Spleen (tissue), 11 donors: ENCODE data around the gene TMEM273. TPM values are rescaled to one million over a fixed set of nuclear protein-coding genes. Genes with fewer than 3 reads are reported as not detected.

Source experiments
- DNase-seq: peaks from one replicate; pipeline ENCODE4 v3.0.0-alpha.2; 2020
- H3K27ac ChIP-seq, 8 donors: fragments of 200-600 bp; sonication (generic) in 7 of 8; 1 replicate in 4 of 8; 2 replicates in 4 of 8; pipeline versions ENCODE4 v1.5.0 to v1.8.0; 2016 to 2021; ENCODE audit warnings: inconsistent platforms in 4 of 8, mild to moderate bottlenecking in 4 of 8, moderate library complexity in 1 of 8
- H3K27me3 ChIP-seq, 7 donors: fragments of 200-600 bp; sonication (generic) in 6 of 7; replicated peaks in 1 of 7; 1 replicate in 4 of 7; 2 replicates in 3 of 7; pipeline versions ENCODE4 v1.5.0 to v1.8.0; 2016 to 2021; ENCODE audit warnings: inconsistent platforms in 3 of 7, mild to moderate bottlenecking in 1 of 7
- H3K36me3 ChIP-seq, 6 donors: fragments of 200-600 bp; sonication (generic) in 5 of 6; 1 replicate in 4 of 6; 2 replicates in 2 of 6; pipeline versions ENCODE4 v1.5.0 to v1.8.0; 2016 to 2021; ENCODE audit warnings: inconsistent platforms in 2 of 6
- H3K4me1 ChIP-seq, 6 donors: fragments of 200-600 bp; sonication (generic) in 5 of 6; 1 replicate in 3 of 6; 2 replicates in 3 of 6; pipeline versions ENCODE4 v1.5.0 to v1.8.0; 2016 to 2021; ENCODE audit warnings: inconsistent platforms in 3 of 6
- H3K4me3 ChIP-seq, 8 donors: fragments of 200-600 bp; sonication (generic) in 7 of 8; 1 replicate in 4 of 8; 2 replicates in 4 of 8; pipeline versions ENCODE4 v1.5.0 to v1.8.0; 2016 to 2021; ENCODE audit warnings: inconsistent platforms in 4 of 8, mild to moderate bottlenecking in 4 of 8, moderate library complexity in 2 of 8
- H3K9me3 ChIP-seq, 8 donors: fragments of 200-600 bp; sonication (generic) in 7 of 8; 1 replicate in 4 of 8; 2 replicates in 4 of 8; pipeline versions ENCODE4 v1.5.0 to v1.8.0; 2016 to 2021; ENCODE audit warnings: inconsistent platforms in 4 of 8
- POLR2A ChIP-seq, 3 donors: fragments of 450-650 bp; IDR thresholded peaks; one replicate each; pipeline ENCODE4 v1.5.1; 2017; ENCODE audit warnings: antibody characterized with exemption in 3 of 3, mild to moderate bottlenecking in 1 of 3
- POLR2AphosphoS5 ChIP-seq, 3 donors: sonication (generic); formaldehyde crosslinking; IDR thresholded peaks; one replicate each; pipeline ENCODE4 v1.5.1; 2017; ENCODE audit warnings: antibody characterized with exemption in 3 of 3
- WGBS, 5 donors: extraction: QIAGEN DNeasy Blood & Tissue Kit in 3 of 5; methylation state at CpG; one replicate each; pipeline versions ENCODE4 v1.1.5 to v1.1.7; 2013 to 2018; 5-methylcytosine and 5-hydroxymethylcytosine counted together
- intact Hi-C: fragments of 100-400 bp; cut with DNase I; formaldehyde crosslinking; loops from one replicate; pipeline ENCODE4 v1.15.0; 2023; ENCODE audit warnings: low total_unique reads
- polyA plus RNA-seq, 3 donors: library from polyadenylated mRNA; stranded (reverse); fragments of 200-250 nt; gene quantifications; one replicate each; pipeline ENCODE4 v1.2.1, GENCODE V29; 2013
- total RNA-seq, 7 donors: library from RNA; depleted of rRNA in 3 of 7; stranded (reverse); fragments of >200 nt in 3 of 7; fragmentation: NEBNext Ultra II Directional in 4 of 7; extraction: Animal tissue kit (Norgen Biotek cat#: 25700) in 4 of 7; gene quantifications; one replicate each; pipeline versions ENCODE4 v1.1.0 to v1.2.1, GENCODE V29; 2016 to 2021
- TF ChIP-seq, protein P1 (sequence below), 11 experiments: fragments of 200-600 bp in 7 of 11; fragments of 450-650 bp in 4 of 11; sonication (generic) in 4 of 11; IDR thresholded peaks in 8 of 11; conservative IDR thresholded peaks in 3 of 11; 1 replicate in 7 of 11; 2 replicates in 4 of 11; pipeline versions ENCODE4 v1.4.0 to v1.8.0; 2016 to 2021; ENCODE audit warnings: antibody characterized with exemption in 11 of 11, inconsistent platforms in 4 of 11, mild to moderate bottlenecking in 1 of 11
- donor health status: healthy with polysubstance abuse.
- donor health status: DM: no; HTN: no; CAD: no; lungs with moderate emphysema.
- donor health status: DM: no; HTN: no; CAD: no.
- donor health status: Bipolar disorder and iron deficiency.
- donor health status: healthy.
- donor health status: DM: no; HTN: no; CAD: no.
- donor health status: DM: yes; HTN: yes; CAD: no.

TMEM273 gene
- total and polyA plus RNA-seq, 10 donors = 25.6 to 64.5 (median 33.4) TPM

DNA sequence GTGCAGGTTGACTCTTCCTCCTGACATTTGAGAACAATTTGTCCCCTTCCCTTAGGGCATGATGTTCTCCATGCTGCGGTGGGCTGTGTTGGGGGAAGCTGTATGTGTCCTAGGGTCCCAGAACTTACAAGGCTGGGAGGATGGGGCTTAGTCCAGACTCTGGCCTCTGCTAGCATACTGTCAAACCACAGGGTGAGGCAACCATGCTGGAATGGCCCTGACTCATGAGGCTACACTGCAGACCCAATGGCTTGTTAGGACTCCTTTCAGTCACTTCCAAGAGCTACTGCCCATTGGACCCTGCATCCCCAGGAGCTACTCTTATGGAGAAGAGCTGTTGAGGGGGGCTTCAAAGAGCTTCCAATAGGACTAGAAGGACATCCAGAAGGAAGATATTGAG, 34.2 kb downstream of the TMEM273 start:
- no peaks in the 10 kb centered on the region for H3K4me1 ChIP-seq
- peaks cover 0 to 12% (median 0%) of the 10 kb centered on the region in 7 donors for H3K27me3 ChIP-seq
- no peak overlapping the region for H3K27ac ChIP-seq
- no peak overlapping the region for H3K4me3 ChIP-seq
- WGBS, 5 donors = 89 to 95% (median 90%) methylated on average over 1 of the region's 1 CpG; no CpG with 5 or more reads in 1 of the 5 donors
- H3K9me3 ChIP-seq = no peaks in the 10 kb centered on the region
- peaks cover 0 to 16% (median 0%) of the 10 kb centered on the region in 6 donors for H3K36me3 ChIP-seq
- TF ChIP-seq, protein P1, sequence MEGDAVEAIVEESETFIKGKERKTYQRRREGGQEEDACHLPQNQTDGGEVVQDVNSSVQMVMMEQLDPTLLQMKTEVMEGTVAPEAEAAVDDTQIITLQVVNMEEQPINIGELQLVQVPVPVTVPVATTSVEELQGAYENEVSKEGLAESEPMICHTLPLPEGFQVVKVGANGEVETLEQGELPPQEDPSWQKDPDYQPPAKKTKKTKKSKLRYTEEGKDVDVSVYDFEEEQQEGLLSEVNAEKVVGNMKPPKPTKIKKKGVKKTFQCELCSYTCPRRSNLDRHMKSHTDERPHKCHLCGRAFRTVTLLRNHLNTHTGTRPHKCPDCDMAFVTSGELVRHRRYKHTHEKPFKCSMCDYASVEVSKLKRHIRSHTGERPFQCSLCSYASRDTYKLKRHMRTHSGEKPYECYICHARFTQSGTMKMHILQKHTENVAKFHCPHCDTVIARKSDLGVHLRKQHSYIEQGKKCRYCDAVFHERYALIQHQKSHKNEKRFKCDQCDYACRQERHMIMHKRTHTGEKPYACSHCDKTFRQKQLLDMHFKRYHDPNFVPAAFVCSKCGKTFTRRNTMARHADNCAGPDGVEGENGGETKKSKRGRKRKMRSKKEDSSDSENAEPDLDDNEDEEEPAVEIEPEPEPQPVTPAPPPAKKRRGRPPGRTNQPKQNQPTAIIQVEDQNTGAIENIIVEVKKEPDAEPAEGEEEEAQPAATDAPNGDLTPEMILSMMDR (IDR thresholded peaks at IDR 0.05 in 8 of 11, conservative IDR thresholded peaks at IDR 0.05 in 3 of 11) = no peak
- TF ChIP-seq POLR2AphosphoS5 (IDR thresholded peaks at IDR 0.05) = no peak
- no peak for TF ChIP-seq POLR2A (IDR thresholded peaks at IDR 0.05)
- intact Hi-C loops = no loop called here
- no peak for DNase-seq

DNA sequence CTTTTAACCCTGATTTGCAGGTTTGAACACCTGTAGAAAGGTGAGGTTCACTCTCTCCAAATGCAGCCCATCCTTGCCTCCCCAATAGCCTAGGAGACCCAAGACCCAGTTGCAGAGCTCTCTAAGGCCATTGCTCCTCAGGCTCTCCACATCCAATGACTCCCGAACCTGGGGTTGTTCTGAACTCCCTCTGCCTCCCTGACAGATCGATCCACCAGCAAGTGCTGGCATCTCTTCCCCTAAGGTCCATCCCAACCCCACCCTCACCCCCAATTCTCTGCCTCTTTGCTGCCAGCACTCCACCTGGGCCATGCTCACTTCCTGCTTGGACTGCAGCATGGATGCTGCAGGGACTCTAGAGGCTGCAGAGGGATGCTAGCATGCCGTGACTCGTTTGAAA, 35.1 kb downstream of the TMEM273 start:
- peaks cover 0 to 12% (median 0%) of the 10 kb centered on the region in 7 donors for H3K27me3 ChIP-seq
- H3K36me3 ChIP-seq = peaks cover 0 to 16% (median 0%) of the 10 kb centered on the region in 6 donors
- no peak overlapping the region for H3K4me3 ChIP-seq
- no peak overlapping the region for H3K27ac ChIP-seq
- WGBS, 5 donors = 63 to 93% (median 78%) methylated on average over 4 of the region's 4 CpGs
- peaks cover 0 to 5% (median under 1%) of the 10 kb centered on the region in 8 donors for H3K9me3 ChIP-seq
- H3K4me1 ChIP-seq = no peaks in the 10 kb centered on the region
- no peak for DNase-seq
- intact Hi-C loops = no loop called here
- TF ChIP-seq, protein P1 (IDR thresholded peaks at IDR 0.05 in 8 of 11, conservative IDR thresholded peaks at IDR 0.05 in 3 of 11) = no peak
- TF ChIP-seq POLR2A (IDR thresholded peaks at IDR 0.05) (no peak), POLR2AphosphoS5 (IDR thresholded peaks at IDR 0.05) (no peak)

- TF ChIP-seq, protein P1 (IDR thresholded peaks at IDR 0.05 in 8 of 11, conservative IDR thresholded peaks at IDR 0.05 in 3 of 11) = no peak
- TF ChIP-seq POLR2A (IDR thresholded peaks at IDR 0.05) (no peak), POLR2AphosphoS5 (IDR thresholded peaks at IDR 0.05) (no peak)
- 73 to 82% (median 79%) methylated on average over 4 of the region's 4 CpGs for WGBS, 5 donors
- DNase-seq = no peak
- peaks cover 0 to 12% (median 0%) of the 10 kb centered on the region in 7 donors for H3K27me3 ChIP-seq
- H3K4me3 ChIP-seq = no peak overlapping the region
- peaks cover 0 to 9% (median 5%) of the 10 kb centered on the region in 8 donors for H3K9me3 ChIP-seq
- H3K4me1 ChIP-seq = no peaks in the 10 kb centered on the region
- intact Hi-C loops = no loop called here
- H3K36me3 ChIP-seq = peaks cover 0 to 16% (median 0%) of the 10 kb centered on the region in 6 donors
- H3K27ac ChIP-seq = no peak overlapping the region
Observed at GRCh38 chr10:49152663-49153062, 35.5 kb downstream of the TMEM273 start.

DNA sequence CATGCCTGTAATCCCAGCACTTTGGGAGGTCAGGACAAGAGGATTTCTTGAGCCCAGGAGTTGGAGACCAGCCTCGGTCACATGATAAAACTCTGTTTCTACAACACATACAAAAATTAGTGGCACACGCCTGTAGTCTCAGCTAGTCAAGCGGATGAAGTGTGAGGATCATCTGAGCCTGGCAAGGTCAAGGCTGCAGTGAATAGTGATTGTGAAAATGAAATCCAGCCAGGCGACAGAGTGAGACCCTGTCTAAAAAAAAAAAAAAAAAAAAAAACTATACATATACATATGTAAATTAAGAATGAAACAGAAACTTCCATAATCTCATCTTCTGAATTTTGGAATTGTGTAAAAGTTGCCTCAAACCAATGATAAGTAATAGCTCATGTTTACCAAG, 36.2 kb downstream of the TMEM273 start:
- no peaks in the 10 kb centered on the region for H3K4me1 ChIP-seq
- WGBS, 5 donors = 77 to 88% (median 83%) methylated on average over 4 of the region's 4 CpGs
- H3K36me3 ChIP-seq = peaks cover 0 to 14% (median 0%) of the 10 kb centered on the region in 6 donors
- no peak overlapping the region for H3K4me3 ChIP-seq
- no peak overlapping the region for H3K27ac ChIP-seq
- peaks cover 0 to 15% (median 11%) of the 10 kb centered on the region in 8 donors for H3K9me3 ChIP-seq
- TF ChIP-seq POLR2AphosphoS5 (IDR thresholded peaks at IDR 0.05) (no peak), POLR2A (IDR thresholded peaks at IDR 0.05) (no peak)
- TF ChIP-seq, protein P1 (IDR thresholded peaks at IDR 0.05 in 8 of 11, conservative IDR thresholded peaks at IDR 0.05 in 3 of 11) = no peak
- intact Hi-C loops = no loop called here
- peaks cover 0 to 17% (median 0%) of the 10 kb centered on the region in 7 donors for H3K27me3 ChIP-seq
- DNase-seq = no peak
